HTR-8/SVneo (cell line): Measurements from ENCODE around the gene DMKN.

Source experiments
- DNase-seq: peaks from one replicate; pipeline ENCODE4 v3.0.0; 2011; ENCODE audit warnings: low spot score, mixed read lengths; ENCODE audit not compliant: insufficient read length
- FAIRE-seq: peaks from 2 replicates; lab custom pipeline; 2011; peaks lifted over from hg19 to GRCh38; lab: Jason Lieb, UNC

The DMKN gene

DNA sequence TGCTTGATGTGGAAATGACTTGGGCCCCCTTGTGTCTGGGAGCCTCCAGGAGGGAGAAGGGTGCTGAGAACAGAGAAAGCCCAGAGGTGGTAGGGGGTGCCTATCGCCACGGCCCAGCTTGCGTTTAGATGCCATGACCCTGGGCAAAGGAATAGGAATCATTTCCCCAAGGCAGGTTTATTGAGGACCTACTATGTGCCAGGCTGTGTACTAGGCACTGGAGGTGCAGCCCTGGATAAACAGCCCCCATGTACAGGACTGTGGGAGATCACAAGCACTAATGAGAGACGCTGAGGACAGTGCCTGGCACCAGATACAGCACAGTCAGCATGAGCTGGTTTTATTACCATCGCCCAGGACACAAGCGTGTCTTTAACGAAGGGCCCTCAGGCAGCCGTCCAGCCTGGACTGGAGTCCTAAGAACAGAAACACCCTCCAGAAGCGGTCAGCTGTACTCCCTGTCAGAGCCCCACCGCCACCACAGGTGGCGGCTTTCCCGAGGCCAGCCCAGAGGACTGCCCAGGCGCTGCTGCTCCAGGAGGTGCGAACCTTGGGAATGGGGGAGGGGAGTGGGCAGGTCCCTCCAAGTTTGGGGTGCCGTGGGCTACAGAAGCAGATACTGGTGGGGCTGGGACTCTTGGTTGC is 36.6 kb upstream of the DMKN start:
- no peak for DNase-seq
- FAIRE-seq, result no peak

- DNase-seq (peak; percentile 77), FAIRE-seq (no peak)
Measured at GRCh38 chr19:35549174-35549788, 35.8 kb upstream of the DMKN start.

GRCh38 chr19:35546532-35546931 is 33.1 kb upstream of the DMKN start:
- no peak for FAIRE-seq
- no peak for DNase-seq

- FAIRE-seq, result no peak
- peak; percentile 35 for DNase-seq
Measured at GRCh38 chr19:35545855-35546381, 32.5 kb upstream of the DMKN start.

- DNase-seq (peak; percentile 98), FAIRE-seq (peak; percentile 65)
Measured at GRCh38 chr19:35545001-35545854, 31.8 kb upstream of the DMKN start, which contains the start of gene TMEM147. TMEM147 (plus strand) TSS chr19:35545626; CDS start chr19:35545740, 114 bp downstream.

DNA sequence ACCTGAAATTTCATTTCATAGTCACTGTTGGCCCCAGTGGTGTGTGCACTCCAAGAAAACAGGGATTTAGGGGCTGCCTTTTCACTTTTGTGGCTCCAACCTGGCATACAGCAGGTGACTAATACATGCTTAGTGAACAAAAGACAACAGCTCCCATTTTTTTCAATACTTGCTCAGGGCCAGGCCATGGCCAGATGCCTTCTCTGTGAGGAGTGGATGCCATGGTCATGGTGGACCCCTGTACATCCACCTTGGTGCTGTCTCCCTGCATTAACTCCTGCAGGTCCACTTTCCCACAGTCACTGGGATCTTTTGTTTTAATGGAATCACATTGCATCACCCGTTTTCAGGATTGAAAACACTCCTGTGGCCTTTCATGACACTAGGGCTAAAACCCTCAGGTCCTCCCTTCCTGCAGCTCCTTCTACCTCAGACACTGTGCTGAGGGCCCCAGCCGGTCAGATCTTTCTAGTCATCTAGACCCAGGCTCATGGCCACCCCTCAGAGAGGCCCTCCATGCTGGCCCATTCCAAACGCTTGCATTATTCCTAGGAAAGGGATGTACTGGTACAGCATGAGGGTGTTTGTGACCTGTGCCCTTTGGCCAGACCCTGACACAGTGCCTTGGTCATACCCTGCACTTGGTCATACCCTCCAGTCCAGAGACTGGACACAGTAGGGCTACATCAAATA is 30.8 kb upstream of the DMKN start:
- FAIRE-seq, result no peak
- no peak for DNase-seq

DNA sequence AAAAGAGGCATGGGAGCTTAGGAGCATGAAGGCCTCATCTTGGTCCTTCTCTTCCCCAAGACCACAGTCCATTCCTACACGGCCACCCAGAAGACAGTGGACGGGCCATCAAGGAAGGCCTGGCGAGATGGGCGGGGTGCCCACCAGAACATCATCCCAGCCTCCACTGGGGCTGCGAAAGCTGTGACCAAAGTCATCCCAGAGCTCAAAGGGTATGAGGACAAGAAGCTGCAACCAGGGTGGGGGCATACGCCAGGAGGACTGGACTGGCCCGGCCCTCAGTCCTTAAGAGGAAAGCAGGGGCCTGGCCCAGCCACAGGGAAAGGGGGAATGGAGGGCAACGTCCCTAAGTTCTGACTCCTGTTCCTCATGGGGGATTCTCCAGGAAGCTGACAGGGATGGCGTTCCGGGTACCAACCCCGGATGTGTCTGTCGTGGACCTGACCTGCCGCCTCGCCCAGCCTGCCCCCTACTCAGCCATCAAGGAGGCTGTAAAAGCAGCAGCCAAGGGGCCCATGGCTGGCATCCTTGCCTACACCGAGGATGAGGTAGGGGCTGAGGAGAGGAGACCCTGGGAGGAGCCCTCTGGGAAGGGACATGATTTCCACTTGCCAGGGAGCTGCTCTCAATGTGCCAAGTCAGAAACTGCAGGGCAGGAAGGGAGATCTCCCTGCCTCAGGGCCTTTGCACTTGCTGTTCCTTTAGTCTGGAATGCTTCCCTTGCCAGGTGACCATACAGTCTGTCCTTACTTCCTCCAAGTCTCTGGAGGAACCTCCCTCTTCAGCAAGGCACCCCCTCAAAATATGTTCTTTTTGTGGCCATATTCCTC is 30.0 kb upstream of the DMKN start:
- FAIRE-seq (no peak), DNase-seq (no peak)

DNA sequence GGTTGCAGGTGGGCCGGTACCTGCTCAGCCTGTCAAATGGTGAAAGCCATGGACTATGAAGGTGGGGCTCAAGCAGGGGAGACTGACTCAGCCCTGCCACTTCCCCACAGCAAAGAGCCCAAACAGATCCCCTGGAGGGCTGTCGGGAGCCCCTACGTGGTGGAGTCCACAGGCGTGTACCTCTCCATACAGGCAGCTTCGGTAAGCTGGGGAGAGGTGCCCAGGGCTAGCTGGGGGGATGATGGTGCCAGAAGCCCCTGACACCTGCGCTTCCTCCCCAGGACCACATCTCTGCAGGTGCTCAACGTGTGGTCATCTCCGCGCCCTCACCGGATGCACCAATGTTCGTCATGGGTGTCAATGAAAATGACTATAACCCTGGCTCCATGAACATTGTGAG is 28.8 kb upstream of the DMKN start:
- no peak for DNase-seq
- FAIRE-seq, result no peak

DNA sequence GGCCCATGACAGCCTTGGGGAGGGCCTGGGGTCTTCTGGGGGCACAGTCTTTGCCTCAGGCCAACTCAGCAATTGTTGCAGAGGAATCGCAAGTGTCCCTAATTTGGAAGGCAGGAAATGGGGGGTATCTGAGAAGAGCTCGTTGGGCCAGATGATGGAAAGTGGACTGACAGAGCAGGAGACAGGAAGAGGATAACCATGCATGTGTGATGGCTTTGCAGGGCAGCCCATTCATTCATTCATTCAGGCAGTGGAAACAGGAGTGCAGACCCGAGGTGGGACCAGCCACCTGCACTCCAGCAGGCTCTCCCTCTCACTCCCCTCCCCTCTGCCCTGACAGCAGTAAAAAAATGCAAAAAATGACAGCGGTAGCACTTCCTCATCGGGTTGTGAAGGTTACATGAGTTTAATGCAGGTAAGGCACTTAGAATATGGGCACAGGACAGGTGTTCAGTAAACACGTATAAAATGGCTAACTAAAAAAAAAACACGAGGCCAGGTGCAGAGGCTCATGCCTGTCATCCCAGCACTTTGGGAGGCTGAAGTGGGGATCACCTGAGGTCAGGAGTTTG is 27.0 kb upstream of the DMKN start:
- FAIRE-seq (peak; percentile 9), DNase-seq (no peak)

DNA sequence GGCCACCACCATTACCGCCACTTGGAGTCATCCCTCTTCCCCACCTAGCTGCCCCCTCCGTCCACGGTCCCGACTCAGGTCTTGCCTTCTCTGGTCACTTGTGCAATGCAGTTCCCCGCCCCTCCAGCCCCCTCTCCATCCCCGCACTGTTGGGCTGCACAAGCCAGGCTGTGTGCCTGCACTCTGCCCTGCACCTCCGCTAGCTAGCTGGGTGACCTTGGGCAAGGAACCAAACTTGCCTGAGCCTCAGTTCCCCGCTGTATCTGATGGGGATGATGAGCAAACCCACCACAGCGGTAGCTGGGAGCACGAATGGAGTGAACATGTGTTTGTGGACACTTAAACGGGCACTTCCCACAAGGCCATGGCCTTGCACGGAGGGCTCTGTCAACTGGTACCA is 26.4 kb upstream of the DMKN start:
- DNase-seq, result no peak
- no peak for FAIRE-seq

GRCh38 chr19:35539314-35539713 is 25.9 kb upstream of the DMKN start:
- no peak for DNase-seq
- no peak for FAIRE-seq

GRCh38 chr19:35534803-35535480 is 21.5 kb upstream of the DMKN start:
- DNase-seq (no peak), FAIRE-seq (no peak)

DNA sequence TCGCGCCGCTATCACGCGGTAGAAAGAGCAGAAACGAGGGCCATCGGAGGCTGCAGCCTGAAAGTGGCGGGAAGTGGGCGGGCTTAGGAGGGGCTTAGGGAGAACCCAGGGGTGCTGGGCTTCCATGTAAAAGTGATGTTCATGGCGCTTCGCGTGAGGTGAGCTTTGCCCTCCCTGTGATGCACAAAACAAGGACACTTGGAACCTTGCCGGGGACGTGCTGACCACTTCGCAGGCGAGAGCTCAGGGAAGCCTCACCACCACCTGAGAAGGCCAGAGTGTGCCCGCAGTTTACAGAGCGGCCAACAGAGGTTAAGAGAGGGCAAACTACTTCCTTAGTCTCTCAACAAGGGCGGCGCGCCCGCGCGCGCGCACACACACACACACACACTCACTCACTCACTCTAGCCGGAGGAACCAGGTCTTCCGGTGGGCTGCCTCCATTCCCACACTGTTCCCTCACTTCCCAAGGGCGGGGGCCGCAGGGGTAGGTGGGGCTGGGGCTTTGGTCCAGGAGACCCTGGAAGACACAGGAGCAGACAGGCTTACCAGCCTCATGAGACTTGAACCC is 20.5 kb upstream of the DMKN start:
- no peak for DNase-seq
- FAIRE-seq, result no peak

DNA sequence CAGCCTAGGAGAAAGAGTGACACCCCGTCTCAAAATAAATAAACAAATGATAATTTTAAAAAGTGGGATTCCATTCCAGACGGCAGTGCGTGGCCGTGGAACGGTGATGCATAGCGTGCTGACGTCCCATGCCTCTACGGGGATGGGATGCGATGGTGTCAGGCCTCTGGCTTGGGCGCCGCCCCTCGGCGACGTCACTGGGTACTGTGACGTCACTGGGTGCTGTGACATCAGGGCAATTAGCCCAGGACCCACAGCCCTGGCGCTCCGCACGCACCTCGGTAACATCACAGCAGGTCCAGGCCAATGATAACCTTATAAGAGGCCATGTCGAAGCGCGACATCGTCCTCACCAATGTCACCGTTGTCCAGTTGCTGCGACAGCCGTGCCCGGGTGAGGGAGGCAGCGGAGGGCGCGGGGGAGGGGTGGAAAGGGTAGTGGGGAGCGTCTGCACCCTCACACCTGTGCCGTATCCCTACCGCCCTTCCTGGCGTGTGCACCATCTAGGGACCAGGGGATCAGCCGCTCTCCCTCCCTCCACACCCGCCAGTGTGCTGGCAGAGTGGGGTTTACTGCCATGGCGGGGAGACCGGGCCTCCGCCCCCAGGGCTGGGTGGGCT is 19.9 kb upstream of the DMKN start, which contains the start of gene GAPDHS:
Gene GAPDHS, plus strand, starts transcription at position 256 of the 621 bp plus-strand sequence. Its CDS starts 72 bp downstream, at position 328.
- FAIRE-seq, result no peak
- no peak for DNase-seq

DNA sequence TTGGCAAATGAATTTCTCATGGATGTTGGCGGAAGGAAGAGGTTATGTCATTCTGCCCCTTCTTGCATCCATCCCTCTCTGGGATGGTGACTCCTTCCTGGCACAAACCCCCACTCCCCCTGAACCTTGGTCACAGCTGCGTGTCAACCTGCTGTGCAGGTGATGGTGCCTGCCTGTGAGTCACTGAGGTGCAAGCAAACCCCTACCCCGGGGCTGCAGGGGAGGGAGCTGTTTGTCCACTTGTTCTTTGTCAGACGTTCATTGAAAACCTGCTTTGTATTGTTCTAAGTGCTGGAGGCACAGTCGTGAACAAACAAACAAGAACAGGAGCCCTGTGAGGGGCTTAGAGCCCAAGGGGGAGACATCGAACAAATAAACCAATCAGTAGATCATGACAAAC is 17.8 kb upstream of the DMKN start:
- no peak for FAIRE-seq
- no peak for DNase-seq

- DNase-seq (no peak), FAIRE-seq (no peak)
Measured at GRCh38 chr19:35529241-35530218, 16.1 kb upstream of the DMKN start.
